GM12874 (cell line): Measurements from ENCODE around the gene NPVF.

Experiments
- CTCF ChIP-seq: IDR thresholded peaks from 2 replicates; pipeline ENCODE4 v1.5.1; 2011; ENCODE audit warnings: low read depth, mild to moderate bottlenecking, control low read depth, low read length, moderate library complexity; ENCODE audit not compliant: insufficient read depth

The NPVF gene

GRCh38 chr7:25234336-25234735, 6.0 kb upstream of the NPVF start:
- no peak for TF ChIP-seq CTCF

GRCh38 chr7:25223206-25223605, 5.1 kb downstream of the NPVF start:
- no peak for TF ChIP-seq CTCF

GRCh38 chr7:25222666-25223065, 5.6 kb downstream of the NPVF start:
- no peak for TF ChIP-seq CTCF

- no peak for TF ChIP-seq CTCF
Measured at GRCh38 chr7:25221009-25221408, 7.3 kb downstream of the NPVF start.

GRCh38 chr7:25218191-25218590, 10.1 kb downstream of the NPVF start:
- no peak for TF ChIP-seq CTCF

- peak; percentile 44; the same call in 1 of the 2 replicates for TF ChIP-seq CTCF
Measured at GRCh38 chr7:25216837-25217236, 11.4 kb downstream of the NPVF start.

GRCh38 chr7:25215694-25216335, 12.5 kb downstream of the NPVF start:
- TF ChIP-seq CTCF = no peak
